ENCODE measurements around the gene HDAC11. TPM values are rescaled to one million over a fixed set of nuclear protein-coding genes. Genes with fewer than 3 reads are reported as not detected.

HDAC11 gene
- total and polyA plus RNA-seq, 2 of the 13 experiments (the other 11 are each of a cell fraction or from before 2014, with no cell fraction given) = 13.7 to 33.1 TPM

DNA sequence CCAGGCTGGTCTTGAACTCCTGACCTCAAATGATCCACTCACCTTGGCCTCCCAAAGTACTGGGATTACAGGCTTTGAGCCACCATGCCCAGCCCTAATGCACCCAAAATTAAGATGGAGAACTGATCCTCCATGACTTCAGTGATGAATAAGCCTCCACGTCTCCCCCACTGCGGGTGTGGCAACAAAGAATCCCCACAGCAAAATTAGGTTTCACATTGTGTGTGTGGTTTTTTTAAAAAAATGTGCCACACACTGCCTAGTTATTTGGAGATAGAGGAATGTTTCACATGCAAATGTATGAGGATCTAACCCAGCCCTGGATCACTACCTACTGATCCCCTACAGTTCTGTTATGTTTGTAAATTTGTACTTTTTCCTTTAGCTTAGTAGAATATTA, 17.3 kb downstream of the HDAC11 start (continued):
- TF ChIP-seq, protein P1, sequence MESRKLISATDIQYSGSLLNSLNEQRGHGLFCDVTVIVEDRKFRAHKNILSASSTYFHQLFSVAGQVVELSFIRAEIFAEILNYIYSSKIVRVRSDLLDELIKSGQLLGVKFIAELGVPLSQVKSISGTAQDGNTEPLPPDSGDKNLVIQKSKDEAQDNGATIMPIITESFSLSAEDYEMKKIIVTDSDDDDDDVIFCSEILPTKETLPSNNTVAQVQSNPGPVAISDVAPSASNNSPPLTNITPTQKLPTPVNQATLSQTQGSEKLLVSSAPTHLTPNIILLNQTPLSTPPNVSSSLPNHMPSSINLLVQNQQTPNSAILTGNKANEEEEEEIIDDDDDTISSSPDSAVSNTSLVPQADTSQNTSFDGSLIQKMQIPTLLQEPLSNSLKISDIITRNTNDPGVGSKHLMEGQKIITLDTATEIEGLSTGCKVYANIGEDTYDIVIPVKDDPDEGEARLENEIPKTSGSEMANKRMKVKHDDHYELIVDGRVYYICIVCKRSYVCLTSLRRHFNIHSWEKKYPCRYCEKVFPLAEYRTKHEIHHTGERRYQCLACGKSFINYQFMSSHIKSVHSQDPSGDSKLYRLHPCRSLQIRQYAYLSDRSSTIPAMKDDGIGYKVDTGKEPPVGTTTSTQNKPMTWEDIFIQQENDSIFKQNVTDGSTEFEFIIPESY (CRISPR knock-in tag; IDR thresholded peaks at IDR 0.05) = no peak

DNA sequence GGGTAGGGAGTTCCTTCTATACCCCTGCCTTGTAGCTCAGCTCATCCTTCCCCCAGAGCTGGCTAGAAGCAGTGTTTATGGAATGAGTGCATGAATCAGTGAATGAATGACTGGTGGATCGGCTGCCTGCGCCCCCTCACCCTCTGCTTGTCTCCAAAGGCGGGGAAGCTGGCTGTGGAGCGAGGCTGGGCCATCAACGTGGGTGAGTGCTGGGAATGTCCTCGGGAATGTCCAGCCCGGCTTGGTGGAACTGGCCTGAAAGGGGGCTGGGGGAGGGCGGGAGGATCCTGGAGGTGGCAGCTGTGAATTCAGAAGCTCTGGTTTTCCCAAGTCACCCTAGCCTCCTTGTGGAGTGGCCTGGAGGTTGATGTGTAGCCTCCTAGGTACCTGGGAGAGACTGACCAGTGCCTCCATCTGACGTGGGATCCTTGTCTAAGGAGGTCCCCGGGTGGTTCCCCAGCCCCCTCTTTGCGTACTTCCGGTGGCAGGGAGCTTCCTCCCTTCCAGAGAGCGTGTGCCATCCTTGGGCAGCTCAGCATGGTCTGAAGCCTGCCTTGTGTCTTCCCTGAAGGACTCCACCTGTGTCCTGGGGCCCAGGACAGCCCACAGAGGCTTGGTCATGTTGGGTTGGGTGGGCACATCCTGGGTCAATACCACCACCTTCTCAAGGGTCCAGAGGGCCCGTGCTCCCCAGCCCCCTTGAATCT, 18.4 kb downstream of the HDAC11 start:
- no peak overlapping the region for H2AFZ ChIP-seq (ENCODE audit: low read length)
- FAIRE-seq (no peak), DNase-seq (ENCODE audit: low spot score) (no peak), ATAC-seq (no peak)
- no peak overlapping the region for H3K4me3 ChIP-seq (replicated peaks in 1 of 3; ENCODE audit: insufficient read depth in 1 of 3, low read depth in 2 of 3, low read length in 3 of 3)
- H3K9me3 ChIP-seq (ENCODE audit: low read length) = no peaks in the 10 kb centered on the region
- H4K20me1 ChIP-seq (ENCODE audit: insufficient read depth, low read length) = no peaks in the 10 kb centered on the region; the same call in 1 of the 2 replicates
- POLR2A ChIA-PET = no interaction called here
- H3K36me3 ChIP-seq (replicated peaks in 1 of 2; ENCODE audit: control insufficient read depth in 1 of 2, insufficient read depth in 2 of 2, low read length in 2 of 2) = peaks cover 3 to 7% of the 10 kb centered on the region in 2 experiments; a peak in 2 of 5 replicates
- H3K27me3 ChIP-seq (ENCODE audit: control insufficient read depth in 1 of 2, insufficient read depth in 2 of 2, low read length in 2 of 2) = no peaks in the 10 kb centered on the region
- CTCF ChIA-PET (ENCODE audit: low intra/inter-chr PET ratio, low total read pairs) = interaction anchor here (7.5 kb wide), 1 partner anchor 150 kb away, joined by 96 read pairs; no protein-coding TSS in a partner anchor
- no peaks in the 10 kb centered on the region for H3K79me2 ChIP-seq (ENCODE audit: insufficient read depth, low read length)
- H3K27ac ChIP-seq (ENCODE audit: extremely low read length, insufficient read depth, low read length) = no peak overlapping the region
- H3K4me1 ChIP-seq (ENCODE audit: insufficient read depth, low read length) = peaks cover 7% of the 10 kb centered on the region; the same call in 1 of the 2 replicates
- no peak overlapping the region for H3K4me2 ChIP-seq (ENCODE audit: low read depth, low read length)
- in situ Hi-C loops (cut with HindIII; ENCODE audit: extremely low pct_ligation_motif_present, low pct_unique_long_range_greater_than_20kb) (loop anchor here (5.0 kb wide), 1 partner anchor 149 kb away; no protein-coding TSS in a partner anchor), intact Hi-C loops (cut with micrococcal nuclease; ENCODE audit: unreplicated experiment) (no loop called here)
- no TSS peak for BruUV-seq (replicated peaks)
- H3K9ac ChIP-seq (ENCODE audit: insufficient read depth, low read depth, low read length) = no peak overlapping the region
- 96% methylated on average over 6 of the region's 14 CpGs for WGBS (ENCODE audit: low lambda C conversion rate)
- no peak for TF ChIP-seq NFIC (IDR thresholded peaks at IDR 0.05; ENCODE audit: low read length)
- TF ChIP-seq ZNF839 (CRISPR knock-in tag; IDR thresholded peaks at IDR 0.05; ENCODE audit: borderline replicate concordance) = no peak
- TF ChIP-seq, protein P2, sequence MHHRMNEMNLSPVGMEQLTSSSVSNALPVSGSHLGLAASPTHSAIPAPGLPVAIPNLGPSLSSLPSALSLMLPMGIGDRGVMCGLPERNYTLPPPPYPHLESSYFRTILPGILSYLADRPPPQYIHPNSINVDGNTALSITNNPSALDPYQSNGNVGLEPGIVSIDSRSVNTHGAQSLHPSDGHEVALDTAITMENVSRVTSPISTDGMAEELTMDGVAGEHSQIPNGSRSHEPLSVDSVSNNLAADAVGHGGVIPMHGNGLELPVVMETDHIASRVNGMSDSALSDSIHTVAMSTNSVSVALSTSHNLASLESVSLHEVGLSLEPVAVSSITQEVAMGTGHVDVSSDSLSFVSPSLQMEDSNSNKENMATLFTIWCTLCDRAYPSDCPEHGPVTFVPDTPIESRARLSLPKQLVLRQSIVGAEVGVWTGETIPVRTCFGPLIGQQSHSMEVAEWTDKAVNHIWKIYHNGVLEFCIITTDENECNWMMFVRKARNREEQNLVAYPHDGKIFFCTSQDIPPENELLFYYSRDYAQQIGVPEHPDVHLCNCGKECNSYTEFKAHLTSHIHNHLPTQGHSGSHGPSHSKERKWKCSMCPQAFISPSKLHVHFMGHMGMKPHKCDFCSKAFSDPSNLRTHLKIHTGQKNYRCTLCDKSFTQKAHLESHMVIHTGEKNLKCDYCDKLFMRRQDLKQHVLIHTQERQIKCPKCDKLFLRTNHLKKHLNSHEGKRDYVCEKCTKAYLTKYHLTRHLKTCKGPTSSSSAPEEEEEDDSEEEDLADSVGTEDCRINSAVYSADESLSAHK (CRISPR knock-in tag; IDR thresholded peaks at IDR 0.05; ENCODE audit: borderline replicate concordance) = no peak
- TF ChIP-seq HCFC1 (IDR thresholded peaks at IDR 0.05; ENCODE audit: low read depth, low read length) = no peak
- TF ChIP-seq FOXM1 (CRISPR knock-in tag; IDR thresholded peaks at IDR 0.05) = no peak
- TF ChIP-seq MLLT10 (CRISPR knock-in tag; IDR thresholded peaks at IDR 0.05) = no peak
- TF ChIP-seq RXRB (CRISPR knock-in tag; IDR thresholded peaks at IDR 0.05; ENCODE audit: borderline replicate concordance) = no peak
- TF ChIP-seq FOXA3 (CRISPR knock-in tag; IDR thresholded peaks at IDR 0.05) = no peak
- TF ChIP-seq, protein P3, sequence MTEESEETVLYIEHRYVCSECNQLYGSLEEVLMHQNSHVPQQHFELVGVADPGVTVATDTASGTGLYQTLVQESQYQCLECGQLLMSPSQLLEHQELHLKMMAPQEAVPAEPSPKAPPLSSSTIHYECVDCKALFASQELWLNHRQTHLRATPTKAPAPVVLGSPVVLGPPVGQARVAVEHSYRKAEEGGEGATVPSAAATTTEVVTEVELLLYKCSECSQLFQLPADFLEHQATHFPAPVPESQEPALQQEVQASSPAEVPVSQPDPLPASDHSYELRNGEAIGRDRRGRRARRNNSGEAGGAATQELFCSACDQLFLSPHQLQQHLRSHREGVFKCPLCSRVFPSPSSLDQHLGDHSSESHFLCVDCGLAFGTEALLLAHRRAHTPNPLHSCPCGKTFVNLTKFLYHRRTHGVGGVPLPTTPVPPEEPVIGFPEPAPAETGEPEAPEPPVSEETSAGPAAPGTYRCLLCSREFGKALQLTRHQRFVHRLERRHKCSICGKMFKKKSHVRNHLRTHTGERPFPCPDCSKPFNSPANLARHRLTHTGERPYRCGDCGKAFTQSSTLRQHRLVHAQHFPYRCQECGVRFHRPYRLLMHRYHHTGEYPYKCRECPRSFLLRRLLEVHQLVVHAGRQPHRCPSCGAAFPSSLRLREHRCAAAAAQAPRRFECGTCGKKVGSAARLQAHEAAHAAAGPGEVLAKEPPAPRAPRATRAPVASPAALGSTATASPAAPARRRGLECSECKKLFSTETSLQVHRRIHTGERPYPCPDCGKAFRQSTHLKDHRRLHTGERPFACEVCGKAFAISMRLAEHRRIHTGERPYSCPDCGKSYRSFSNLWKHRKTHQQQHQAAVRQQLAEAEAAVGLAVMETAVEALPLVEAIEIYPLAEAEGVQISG (CRISPR knock-in tag; IDR thresholded peaks at IDR 0.05) = no peak
- no peak for TF ChIP-seq ONECUT2 (CRISPR knock-in tag; IDR thresholded peaks at IDR 0.05)
- no peak for TF ChIP-seq KLF6 (CRISPR knock-in tag; IDR thresholded peaks at IDR 0.05)

Measured in HepG2 (cell line).